Measurements from ENCODE around the gene CCDC201.

The CCDC201 gene

GRCh38 chr7:45873035-45873354 is at the start of gene CCDC201:
Gene CCDC201, minus strand, starts transcription at chr7:45873082. Its CDS starts 75 bp downstream, at chr7:45873007.
- DNase-seq: no peak

- peak; percentile 18 for DNase-seq
Measured at GRCh38 chr7:45921699-45922519, 49.0 kb upstream of the CCDC201 start.

GRCh38 chr7:45921381-45921698 is 48.5 kb upstream of the CCDC201 start:
- DNase-seq: peak; percentile 5

GRCh38 chr7:45920502-45921380 is 47.9 kb upstream of the CCDC201 start, which contains the start of gene IGFBP3:
Gene IGFBP3, minus strand, starts transcription at chr7:45921272. Its CDS starts 132 bp downstream, at chr7:45921140.
- peak; percentile 72 for DNase-seq

GRCh38 chr7:45919993-45920459 is 47.1 kb upstream of the CCDC201 start:
- DNase-seq: no peak

GRCh38 chr7:45919231-45919784 is 46.4 kb upstream of the CCDC201 start:
- DNase-seq: no peak

- DNase-seq: no peak
Measured at GRCh38 chr7:45918556-45918955, 45.7 kb upstream of the CCDC201 start.

GRCh38 chr7:45917658-45918057 is 44.8 kb upstream of the CCDC201 start:
- peak; percentile 66 for DNase-seq

GRCh38 chr7:45917064-45917463 is 44.2 kb upstream of the CCDC201 start:
- DNase-seq: no peak

GRCh38 chr7:45915606-45916005 is 42.7 kb upstream of the CCDC201 start:
- no peak for DNase-seq

- no peak for DNase-seq
Measured at GRCh38 chr7:45914911-45915310, 42.0 kb upstream of the CCDC201 start.

- DNase-seq: no peak
Measured at GRCh38 chr7:45912972-45913371, 40.1 kb upstream of the CCDC201 start.

- no peak for DNase-seq
Measured at GRCh38 chr7:45911311-45911710, 38.4 kb upstream of the CCDC201 start.

GRCh38 chr7:45910855-45911254 is 38.0 kb upstream of the CCDC201 start:
- DNase-seq: no peak

GRCh38 chr7:45909561-45909960 is 36.7 kb upstream of the CCDC201 start:
- no peak for DNase-seq

- DNase-seq: no peak
Measured at GRCh38 chr7:45902820-45903219, 29.9 kb upstream of the CCDC201 start.

- DNase-seq: no peak
Measured at GRCh38 chr7:45901566-45901965, 28.7 kb upstream of the CCDC201 start.

GRCh38 chr7:45898222-45898621 is 25.3 kb upstream of the CCDC201 start:
- DNase-seq: no peak

- DNase-seq: peak; percentile 17
Measured at GRCh38 chr7:45897042-45897690, 24.3 kb upstream of the CCDC201 start.

GRCh38 chr7:45894665-45895062 is 21.8 kb upstream of the CCDC201 start:
- DNase-seq: no peak

GRCh38 chr7:45893996-45894664 is 21.2 kb upstream of the CCDC201 start:
- DNase-seq: no peak

- no peak for DNase-seq
Measured at GRCh38 chr7:45893374-45893995, 20.6 kb upstream of the CCDC201 start.

Measured in COR-L47 (cell line).